IMR-90 (cell line): ENCODE measurements around the gene LSM14B. TPM values are rescaled to one million over a fixed set of nuclear protein-coding genes. Genes with fewer than 3 reads are reported as not detected.

Experiments used
- ATAC-seq: fragments of 200-7000 bp; cut with Tn5 transposase; 2 replicates; pipeline ENCODE4 v1.9.1; 2020; ENCODE audit warnings: low read depth, mild to moderate bottlenecking, moderate library complexity
- BruUV-seq: library from RNA; stranded (reverse); fragments of 400-500 nt; replicated peaks from 2 replicates; lab custom pipeline; 2021; lab: Mats Ljungman, UMichigan
- CTCF ChIA-PET: fragments of 300-600 bp; formaldehyde crosslinking; extraction: SDS; loops from one replicate; lab custom pipeline; 2021; ENCODE audit warnings: antibody characterized with exemption; lab: Yijun Ruan, JAX
- POLR2A ChIA-PET: fragments of 300-600 bp; sonication (Branson Sonifier 250); formaldehyde crosslinking; loops from one replicate; lab custom pipeline; 2022; ENCODE audit warnings: antibody characterized with exemption; ENCODE audit not compliant: unreplicated experiment; lab: Charles Lee
- DNase-seq: peaks from one replicate; pipeline ENCODE4 v3.0.0; 2013
- H2AFZ ChIP-seq: replicated peaks from 2 replicates; pipeline ENCODE3; 2013; ENCODE audit warnings: low read length, mild to moderate bottlenecking; ENCODE audit not compliant: poor library complexity
- H2AK5ac ChIP-seq: 2 replicates; pipeline ENCODE4 v1.6.1; 2013; ENCODE audit warnings: low read depth, low read length, inconsistent platforms
- H2AK9ac ChIP-seq: replicated peaks from 2 replicates; pipeline ENCODE3; 2013; ENCODE audit warnings: mild to moderate bottlenecking, low read depth, low read length, moderate library complexity; ENCODE audit not compliant: poor library complexity
- H2BK120ac ChIP-seq: 2 replicates; pipeline ENCODE4 v1.6.1; 2013; ENCODE audit warnings: low read depth, low read length, inconsistent platforms
- H2BK15ac ChIP-seq: 3 replicates; pipeline ENCODE4 v1.6.1; 2013; ENCODE audit warnings: low read depth, low read length, inconsistent platforms
- H2BK20ac ChIP-seq: 2 replicates; pipeline ENCODE4 v1.6.1; 2013; ENCODE audit warnings: low read depth, mild to moderate bottlenecking, inconsistent platforms, low read length, moderate library complexity
- H2BK5ac ChIP-seq: 2 replicates; pipeline ENCODE4 v1.6.1; 2013; ENCODE audit warnings: mild to moderate bottlenecking, low read depth, low read length, inconsistent platforms; ENCODE audit not compliant: poor library complexity, severe bottlenecking
- H3K14ac ChIP-seq: replicated peaks from 2 replicates; pipeline ENCODE4 v1.6.1; 2013; ENCODE audit warnings: low read depth, low read length, inconsistent platforms
- H3K18ac ChIP-seq: 2 replicates; pipeline ENCODE4 v1.6.1; 2013; ENCODE audit warnings: low read depth, low read length, control low read depth
- H3K23ac ChIP-seq: 2 replicates; pipeline ENCODE4 v1.6.1; 2013; ENCODE audit warnings: low read depth, low read length, inconsistent platforms
- H3K27ac ChIP-seq: 2 replicates; pipeline ENCODE4 v1.5.1; 2013; ENCODE audit warnings: mild to moderate bottlenecking, control low read depth, low read length; ENCODE audit not compliant: insufficient read depth
- H3K27me3 ChIP-seq: 2 replicates; pipeline ENCODE4 v1.6.1; 2013; ENCODE audit warnings: low read length; ENCODE audit not compliant: control insufficient read depth, insufficient read depth
- H3K36me3 ChIP-seq: 2 replicates; pipeline ENCODE4 v1.6.1; 2013; ENCODE audit warnings: low read length, mixed read lengths; ENCODE audit not compliant: control insufficient read depth, insufficient read depth
- H3K4ac ChIP-seq: 2 replicates; pipeline ENCODE4 v1.6.1; 2013; ENCODE audit warnings: low read depth, low read length, inconsistent platforms
- H3K4me1 ChIP-seq: 2 replicates; pipeline ENCODE4 v1.6.1; 2013; ENCODE audit warnings: low read length, mixed read lengths; ENCODE audit not compliant: control insufficient read depth, insufficient read depth
- H3K4me2 ChIP-seq: 2 replicates; pipeline ENCODE4 v1.6.1; 2013; ENCODE audit warnings: low read depth, mild to moderate bottlenecking, control low read depth, low read length, moderate library complexity
- H3K4me3 ChIP-seq: 2 replicates; pipeline ENCODE4 v1.5.1; 2013; ENCODE audit warnings: low read depth, mild to moderate bottlenecking, control low read depth, low read length, moderate library complexity; ENCODE audit not compliant: insufficient read depth
- H3K56ac ChIP-seq: 2 replicates; pipeline ENCODE4 v1.6.1; 2013; ENCODE audit warnings: low read length, inconsistent platforms; ENCODE audit not compliant: insufficient read depth; ENCODE audit errors: extremely low read depth
- H3K79me1 ChIP-seq, 2 experiments: 2 replicates each; pipeline ENCODE4 v1.6.1; 2013; ENCODE audit warnings: low read length in 2 of 2, inconsistent platforms in 1 of 2, low read depth in 1 of 2
- H3K9ac ChIP-seq: 2 replicates; pipeline ENCODE4 v1.6.1; 2013; ENCODE audit warnings: low read depth, low read length, control low read depth
- H3K9me1 ChIP-seq: 2 replicates; pipeline ENCODE4 v1.6.1; 2013; ENCODE audit warnings: low read length, inconsistent platforms; ENCODE audit not compliant: insufficient read depth
- H3K9me3 ChIP-seq: 2 replicates; pipeline ENCODE4 v1.6.1; 2013; ENCODE audit warnings: low read length; ENCODE audit not compliant: control insufficient read depth, insufficient read depth
- H4K20me1 ChIP-seq: 2 replicates; pipeline ENCODE4 v1.6.1; 2013; ENCODE audit warnings: low read length, inconsistent platforms; ENCODE audit not compliant: insufficient read depth
- H4K5ac ChIP-seq: 2 replicates; pipeline ENCODE4 v1.6.1; 2013; ENCODE audit warnings: mild to moderate bottlenecking, low read depth, low read length, control low read depth
- H4K8ac ChIP-seq, 2 experiments: 2 replicates each; pipeline ENCODE4 v1.6.1; 2013; ENCODE audit warnings: low read depth in 2 of 2, low read length in 2 of 2, control low read depth in 1 of 2, inconsistent platforms in 1 of 2
- H4K91ac ChIP-seq: 2 replicates; pipeline ENCODE4 v1.6.1; 2013; ENCODE audit warnings: low read depth, low read length, inconsistent platforms; ENCODE audit not compliant: insufficient read depth
- BHLHE40 ChIP-seq: fragments of 150-350 bp; IDR thresholded peaks from 2 replicates; pipeline ENCODE4 v1.6.1; 2016; ENCODE audit warnings: mild to moderate bottlenecking, low read depth, low read length
- CEBPB ChIP-seq: IDR thresholded peaks from 2 replicates; pipeline ENCODE4 v1.6.1; 2012; ENCODE audit warnings: low read depth, low read length, improper control_type of control experiment
- CTCF ChIP-seq: conservative IDR thresholded peaks from 2 replicates; pipeline ENCODE4 v1.5.1; 2012; ENCODE audit warnings: mild to moderate bottlenecking, low read depth, low read length, improper control_type of control experiment
- ELK1 ChIP-seq: fragments of 150-350 bp; IDR thresholded peaks from 2 replicates; pipeline ENCODE4 v1.6.1; 2016; ENCODE audit warnings: low read depth, mild to moderate bottlenecking, low read length, moderate library complexity, borderline replicate concordance
- FOS ChIP-seq: fragments of 150-350 bp; IDR thresholded peaks from 2 replicates; pipeline ENCODE4 v1.6.1; 2016; ENCODE audit warnings: low read depth, low read length
- MAFK ChIP-seq: IDR thresholded peaks from 2 replicates; pipeline ENCODE4 v1.6.1; 2012; ENCODE audit warnings: low read depth, low read length, improper control_type of control experiment
- MAZ ChIP-seq: IDR thresholded peaks from 2 replicates; pipeline ENCODE4 v1.6.1; 2012; ENCODE audit warnings: low read depth, mild to moderate bottlenecking, low read length, improper control_type of control experiment, moderate library complexity, borderline replicate concordance
- MXI1 ChIP-seq: IDR thresholded peaks from 2 replicates; pipeline ENCODE4 v1.6.1; 2012; ENCODE audit warnings: low read depth, mild to moderate bottlenecking, low read length, moderate library complexity, borderline replicate concordance
- NFE2L2 ChIP-seq: fragments of 150-350 bp; IDR thresholded peaks from 2 replicates; pipeline ENCODE4 v1.6.1; 2016; ENCODE audit warnings: low read depth, mild to moderate bottlenecking, low read length
- POLR2A ChIP-seq: IDR thresholded peaks from 2 replicates; pipeline ENCODE4 v1.6.1; 2012; ENCODE audit warnings: mild to moderate bottlenecking, low read depth, low read length
- RCOR1 ChIP-seq: IDR thresholded peaks from 2 replicates; pipeline ENCODE4 v1.6.1; 2012; ENCODE audit warnings: mild to moderate bottlenecking, low read length, improper control_type of control experiment; ENCODE audit not compliant: insufficient replicate concordance
- RFX5 ChIP-seq: IDR thresholded peaks from 2 replicates; pipeline ENCODE4 v1.8.0; 2012; ENCODE audit warnings: low read depth, mild to moderate bottlenecking, low read length, moderate library complexity
- SMC3 ChIP-seq: fragments of 150-350 bp; IDR thresholded peaks from 2 replicates; pipeline ENCODE4 v1.6.1; 2016; ENCODE audit warnings: low read depth, mild to moderate bottlenecking, antibody characterized with exemption, low read length, moderate library complexity
- USF2 ChIP-seq: fragments of 150-350 bp; IDR thresholded peaks from 2 replicates; pipeline ENCODE4 v1.6.1; 2017; ENCODE audit warnings: mild to moderate bottlenecking, antibody characterized with exemption, low read length, low read depth
- WGBS, 2 experiments: methylation state at CpG; one replicate each; pipeline versions ENCODE4 v1.1.5 to v1.1.7; 2013; ENCODE audit warnings: missing lambda C conversion rate in 2 of 2; ENCODE audit not compliant: insufficient read length in 1 of 2; ENCODE audit errors: extremely low coverage in 2 of 2; 5-methylcytosine and 5-hydroxymethylcytosine counted together
- dilution Hi-C: fragments of 300-500 bp; cut with HindIII; formaldehyde crosslinking; loops from one replicate; pipeline ENCODE4 v1.14.3; 2018; ENCODE audit warnings: low sequenced_read_pairs; ENCODE audit not compliant: unreplicated experiment
- in situ Hi-C: fragments of 300-500 bp; cut with MboI; formaldehyde crosslinking; loops from 3 replicates; pipeline ENCODE4 v1.14.3; 2019; ENCODE audit warnings: low sequenced_read_pairs, inconsistent platforms, mixed read lengths
- intact Hi-C: fragments of 100-400 bp; cut with micrococcal nuclease; formaldehyde crosslinking; loops from 2 replicates; pipeline ENCODE4 v1.10.0; 2022
- polyA plus RNA-seq, 3 experiments: library from polyadenylated mRNA; depleted of rRNA; stranded (reverse); fragments of >200 nt; gene quantifications; 2 replicates each; pipeline ENCODE4 v1.2.3, GENCODE V29; 2012; ENCODE audit warnings: low replicate concordance in 1 of 3
- total RNA-seq: library from RNA; depleted of rRNA; stranded (reverse); fragments of >200 nt; gene quantifications from 2 replicates; pipeline ENCODE4 v1.2.3, GENCODE V29; 2012

LSM14B gene
- total and polyA plus RNA-seq, 2 of the 4 experiments (the other 2 are of a cell fraction), result 23.7 to 41.1 TPM

- Histone ChIP-seq H3K27ac (no peak overlapping the region), H3K14ac (no peak overlapping the region), H3K18ac (no peak overlapping the region), H2AFZ (no peak overlapping the region), H3K9me1 (peaks cover 11% of the 10 kb centered on the region), H2AK9ac (peak overlapping the region; percentile 76), H3K4me2 (no peak overlapping the region; the same call in 1 of the 2 replicates), H3K9me3 (no peaks in the 10 kb centered on the region), H3K23ac (no peak overlapping the region), H3K36me3 (no peaks in the 10 kb centered on the region), H2BK5ac (no peak overlapping the region), H4K5ac (no peak overlapping the region), H4K20me1 (peaks cover 4% of the 10 kb centered on the region; the same call in 1 of the 2 replicates), H3K79me1 (no peaks in the 10 kb centered on the region; a peak in 1 of 4 replicates), H2BK120ac (0 out of 2 replicates have a peak overlapping the region, but pooled peaks have one; percentile 17), H3K4ac (no peak overlapping the region), H2AK5ac (peak overlapping the region; percentile 88), H3K56ac (no peak overlapping the region), H3K9ac (no peak overlapping the region), H3K4me3 (no peak overlapping the region), H2BK15ac (no peak overlapping the region), H3K4me1 (peaks cover 7% of the 10 kb centered on the region), H4K91ac (no peak overlapping the region; the same call in 1 of the 2 replicates), H2BK20ac (no peak overlapping the region), H4K8ac (no peak overlapping the region), H3K27me3 (peaks cover 9% of the 10 kb centered on the region; the same call in 1 of the 2 replicates)
- ChIA-PET CTCF (no interaction called here), POLR2A (no interaction called here)
- BruUV-seq, result no TSS peak
- DNase-seq (no peak), ATAC-seq (no peak)
- 93% methylated on average over 9 of the region's 17 CpGs; no CpG with 5 or more reads in 1 of the 2 experiments for WGBS, 2 experiments
- in situ Hi-C loops (no loop called here), dilution Hi-C loops (no loop called here), intact Hi-C loops (no loop called here)
- no peak for TF ChIP-seq SMC3
- no peak for TF ChIP-seq MAZ
- TF ChIP-seq RCOR1, result no peak
- no peak for TF ChIP-seq CTCF
- no peak for TF ChIP-seq FOS
- TF ChIP-seq MAFK, result no peak
- TF ChIP-seq MXI1, result no peak
- no peak for TF ChIP-seq NFE2L2
- no peak for TF ChIP-seq POLR2A
- TF ChIP-seq BHLHE40, result no peak
- TF ChIP-seq ELK1, result no peak
- no peak for TF ChIP-seq RFX5
- TF ChIP-seq USF2, result no peak
- no peak for TF ChIP-seq CEBPB
Measured at GRCh38 chr20:62087632-62088031, 34.6 kb upstream of the LSM14B start.
